ENCODE data around the gene FRMD8.
"Not testable (repeated sequence)": the region's sequence is repeated elsewhere in the genome, so short reads cannot be mapped to it uniquely, and the experiment has no call there.

Gene FRMD8

GRCh38 chr11:65393513-65394079, 7.2 kb downstream of the FRMD8 start:
- no peak for DNase-seq (ENCODE audit: low read depth)

- DNase-seq (ENCODE audit: low read depth), result no peak
Measured at GRCh38 chr11:65394125-65394536, 7.7 kb downstream of the FRMD8 start.

GRCh38 chr11:65395961-65396530, 9.6 kb downstream of the FRMD8 start:
- DNase-seq (ENCODE audit: low read depth), result no peak

GRCh38 chr11:65396769-65397745, 10.6 kb downstream of the FRMD8 start:
- DNase-seq (ENCODE audit: low read depth), result no peak

GRCh38 chr11:65398362-65398910, 12.0 kb downstream of the FRMD8 start:
- no peak for DNase-seq (ENCODE audit: low read depth)

- DNase-seq (ENCODE audit: low read depth), result no peak
Measured at GRCh38 chr11:65399249-65399648, 12.8 kb downstream of the FRMD8 start.

- no peak for DNase-seq (ENCODE audit: low read depth)
Measured at GRCh38 chr11:65399845-65400244, 13.4 kb downstream of the FRMD8 start.

- DNase-seq (ENCODE audit: low read depth), result no peak
Measured at GRCh38 chr11:65400307-65401072, 14.1 kb downstream of the FRMD8 start.

- no peak for DNase-seq (ENCODE audit: low read depth)
Measured at GRCh38 chr11:65401073-65401802, 14.8 kb downstream of the FRMD8 start.

- no peak for DNase-seq (ENCODE audit: low read depth)
Measured at GRCh38 chr11:65401803-65402248, 15.4 kb downstream of the FRMD8 start.

- DNase-seq (ENCODE audit: low read depth), result no peak
Measured at GRCh38 chr11:65402790-65403189, 16.4 kb downstream of the FRMD8 start.

GRCh38 chr11:65403607-65404121, 17.2 kb downstream of the FRMD8 start:
- DNase-seq (ENCODE audit: low read depth), result no peak

GRCh38 chr11:65404210-65404609, 17.8 kb downstream of the FRMD8 start:
- no peak for DNase-seq (ENCODE audit: low read depth)

- no peak for DNase-seq (ENCODE audit: low read depth)
Measured at GRCh38 chr11:65404638-65405339, 18.4 kb downstream of the FRMD8 start.

GRCh38 chr11:65410936-65411680, 24.7 kb downstream of the FRMD8 start:
- no peak for DNase-seq (ENCODE audit: low read depth)

GRCh38 chr11:65411681-65412070, 25.2 kb downstream of the FRMD8 start:
- DNase-seq (ENCODE audit: low read depth), result no peak

- no peak for DNase-seq (ENCODE audit: low read depth)
Measured at GRCh38 chr11:65412271-65413076, 26.0 kb downstream of the FRMD8 start.

GRCh38 chr11:65413077-65413664, 26.7 kb downstream of the FRMD8 start:
- DNase-seq (ENCODE audit: low read depth), result not testable (repeated sequence)
